ENCODE results near the gene CARMIL1.
"Not testable (repeated sequence)": the region's sequence is repeated elsewhere in the genome, so short reads cannot be mapped to it uniquely, and the experiment has no call there.

CARMIL1 gene

DNA sequence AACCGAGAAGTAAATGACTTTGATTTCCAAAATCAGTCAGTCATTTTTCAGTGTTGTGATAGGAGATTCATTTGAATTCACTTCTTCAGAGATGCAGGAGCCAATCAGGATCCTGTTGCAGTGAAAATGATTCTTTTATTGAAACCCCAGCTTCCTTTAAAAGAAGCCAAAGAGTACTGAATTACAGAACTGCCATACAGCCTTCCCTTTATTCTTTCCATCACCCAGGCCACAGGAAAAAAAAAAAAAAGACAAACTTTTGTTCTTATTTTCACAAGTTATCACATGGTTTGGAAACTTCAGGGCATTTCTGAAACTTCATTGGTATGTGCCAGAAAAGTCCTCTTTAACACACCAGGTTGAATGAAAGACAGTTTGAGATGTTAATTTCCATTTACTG is 1.8 kb upstream of the CARMIL1 start:
- DNase-seq (ENCODE audit: low read depth), result no peak

DNA sequence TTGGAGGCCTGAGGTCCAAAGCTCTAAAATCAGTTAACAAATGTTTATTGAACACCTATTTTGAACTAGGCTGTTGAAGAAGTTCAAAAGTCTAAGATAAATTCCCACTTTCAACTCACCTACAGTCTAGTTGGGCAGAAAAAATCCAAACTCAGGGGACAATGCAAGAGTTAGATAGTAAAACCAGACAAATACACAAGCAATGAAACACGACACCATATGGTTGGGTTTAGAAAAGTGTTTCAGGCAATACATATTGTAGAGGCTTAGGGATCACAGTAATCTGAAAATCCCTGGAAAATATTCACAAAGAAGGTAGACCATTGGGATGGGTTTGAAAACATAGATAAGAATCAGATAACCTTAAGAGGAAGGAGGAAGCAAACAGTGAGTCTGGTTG is 1.3 kb upstream of the CARMIL1 start:
- DNase-seq (ENCODE audit: low read depth), result no peak

DNA sequence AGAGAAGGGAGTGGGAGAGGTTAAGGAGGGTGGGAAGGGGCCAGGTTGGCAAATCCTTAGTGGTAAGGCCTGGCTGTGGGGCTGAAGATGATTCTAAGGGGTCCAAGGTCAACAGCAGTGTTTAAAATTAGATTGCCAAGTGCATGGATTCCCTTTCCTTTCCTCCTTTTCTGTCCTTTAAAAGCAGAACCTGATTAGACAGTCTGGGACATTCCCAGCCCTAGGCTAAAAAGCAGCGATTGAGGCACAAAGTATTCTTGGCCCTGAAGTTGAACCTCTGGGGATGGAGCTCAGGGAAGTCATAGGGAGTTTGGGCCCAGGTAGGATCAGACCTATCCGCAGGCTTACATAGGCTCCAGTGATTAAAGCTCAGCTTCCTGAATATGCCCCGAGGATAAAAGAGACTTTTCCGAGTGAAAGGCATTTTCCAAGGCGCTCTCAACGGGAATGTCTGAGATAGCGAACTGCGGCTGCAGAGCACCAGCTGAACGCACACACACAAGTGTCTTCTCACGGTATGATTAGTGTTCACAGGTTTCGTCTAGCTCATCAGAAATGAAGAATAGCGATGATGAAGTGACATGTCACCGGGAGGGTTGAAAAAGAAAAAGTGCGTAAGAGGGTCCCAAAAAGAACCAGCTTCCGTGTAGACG is 787 bp upstream of the CARMIL1 start:
- DNase-seq (ENCODE audit: low read depth), result peak; percentile 44

DNA sequence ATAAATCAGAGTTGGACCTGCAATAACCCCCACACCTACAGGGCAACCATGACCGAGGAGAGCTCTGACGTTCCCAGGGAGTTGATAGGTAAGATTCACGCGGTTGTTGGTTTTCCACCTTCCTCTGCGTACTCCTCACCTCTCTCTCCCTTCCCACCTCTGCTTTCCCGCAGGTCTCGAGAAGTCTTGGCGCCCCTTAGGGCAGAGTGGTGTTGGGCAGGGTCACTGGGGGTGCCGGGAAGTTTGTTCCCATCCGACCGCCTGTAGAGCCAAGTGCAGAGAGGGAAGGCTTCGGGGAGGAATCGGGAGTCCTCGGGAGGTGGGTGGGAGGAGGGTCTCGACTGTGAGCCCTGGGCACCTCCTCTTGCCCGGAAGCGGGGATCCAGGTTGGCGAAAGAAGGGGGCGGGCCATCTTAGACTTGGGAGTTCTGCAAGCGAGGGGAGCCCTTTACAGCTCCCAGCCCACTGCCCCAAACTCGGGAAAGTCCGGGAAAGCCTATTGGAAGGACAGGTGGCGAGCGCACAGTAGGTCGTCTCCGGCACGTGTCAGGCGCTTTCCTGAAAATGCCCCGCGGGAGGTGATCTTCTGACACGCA is 672 bp downstream of the CARMIL1 start:
- peak; percentile 2 for DNase-seq (ENCODE audit: low read depth)

DNA sequence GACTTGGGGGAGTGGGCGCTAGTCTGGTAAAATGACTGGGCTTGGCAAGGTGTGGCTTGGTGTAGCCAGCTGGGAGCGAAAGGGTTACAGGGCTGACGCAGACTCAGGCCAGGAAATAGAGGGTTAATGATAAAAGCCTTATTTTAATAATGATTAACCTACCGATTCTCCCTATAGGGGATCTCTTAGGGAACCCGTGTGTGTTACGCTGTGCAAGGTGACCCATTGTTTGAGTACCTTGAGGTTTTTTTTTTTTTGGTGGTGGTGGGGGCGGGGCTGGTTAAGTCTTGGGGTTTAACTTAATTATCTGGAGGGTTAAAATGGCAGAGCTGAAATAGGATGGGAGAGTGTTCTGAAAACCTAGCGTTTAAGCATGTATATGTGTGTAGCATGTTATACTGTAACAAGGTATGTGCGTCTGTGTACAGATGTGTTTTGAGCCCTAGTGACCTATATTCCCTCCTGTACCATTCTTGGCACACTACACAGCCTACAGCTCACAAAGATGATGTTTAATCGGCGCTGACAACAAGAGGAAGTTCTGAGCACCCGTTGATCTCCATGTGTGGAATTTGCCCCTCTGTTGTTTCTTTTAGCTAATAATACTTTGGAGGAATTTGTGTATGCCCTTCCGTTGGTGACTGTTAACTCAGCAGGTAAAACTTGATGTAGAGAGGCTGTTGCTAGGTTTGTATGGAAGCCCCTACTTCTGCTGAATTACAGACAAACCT is 1.3 kb downstream of the CARMIL1 start:
- no peak for DNase-seq (ENCODE audit: low read depth)

DNA sequence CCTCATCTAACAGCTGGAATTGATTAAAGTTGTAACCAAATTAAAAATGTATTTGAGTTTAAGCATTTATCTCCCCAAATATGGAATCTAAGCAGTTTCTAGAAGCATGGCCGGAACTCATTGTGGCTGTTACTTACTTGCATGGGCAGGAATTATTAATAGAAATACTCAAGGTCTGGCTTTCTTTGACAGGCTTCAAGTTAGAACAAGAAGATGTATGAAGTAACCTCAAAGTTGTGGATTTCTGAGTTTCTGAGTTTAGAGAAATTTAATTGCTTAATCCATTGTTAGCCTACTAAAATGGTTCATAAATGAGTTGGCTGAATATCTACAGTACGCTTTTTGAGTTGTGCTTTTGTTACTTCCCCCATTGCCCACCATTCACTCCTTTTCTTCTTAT is 7.7 kb downstream of the CARMIL1 start:
- no peak for DNase-seq (ENCODE audit: low read depth)

DNA sequence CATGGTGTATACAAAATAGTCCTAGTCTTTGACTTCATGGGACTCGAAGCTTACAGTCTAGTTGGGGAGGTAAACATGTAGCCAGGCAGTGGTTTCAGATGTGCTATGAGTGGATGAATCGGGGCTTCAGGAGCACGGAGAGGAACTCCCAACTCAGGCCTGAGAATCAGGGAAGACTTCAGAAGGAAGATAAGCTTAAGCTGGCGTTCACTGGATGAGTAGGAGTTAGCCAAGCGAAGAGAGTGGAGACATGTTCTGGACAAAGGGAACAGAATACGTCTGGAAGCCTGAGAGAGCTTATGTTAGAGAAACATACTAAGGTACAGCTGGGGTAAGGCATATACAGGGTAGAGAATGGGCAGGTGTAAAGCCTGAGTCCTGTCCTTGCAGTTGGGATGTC is 8.8 kb downstream of the CARMIL1 start:
- DNase-seq (ENCODE audit: low read depth), result no peak

DNA sequence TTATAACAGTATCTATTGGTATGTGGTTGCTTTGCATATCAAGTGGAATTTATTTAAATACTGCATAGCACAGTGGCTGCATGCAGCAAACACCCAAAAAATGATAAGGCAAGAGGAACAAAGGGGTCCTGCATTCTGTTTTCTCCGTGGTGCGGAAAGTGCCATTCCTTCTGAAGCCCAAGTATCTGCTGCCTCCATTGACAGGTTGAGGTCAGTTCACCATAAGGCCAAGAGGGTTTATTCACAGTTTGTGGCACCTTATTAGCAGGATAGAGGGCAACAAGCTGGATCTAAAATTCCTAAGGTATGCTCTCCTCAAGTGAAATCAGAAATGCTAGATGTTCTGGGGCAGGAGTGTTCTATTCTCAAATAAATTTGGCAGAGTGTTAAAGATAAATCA is 9.3 kb downstream of the CARMIL1 start:
- DNase-seq (ENCODE audit: low read depth), result no peak

DNA sequence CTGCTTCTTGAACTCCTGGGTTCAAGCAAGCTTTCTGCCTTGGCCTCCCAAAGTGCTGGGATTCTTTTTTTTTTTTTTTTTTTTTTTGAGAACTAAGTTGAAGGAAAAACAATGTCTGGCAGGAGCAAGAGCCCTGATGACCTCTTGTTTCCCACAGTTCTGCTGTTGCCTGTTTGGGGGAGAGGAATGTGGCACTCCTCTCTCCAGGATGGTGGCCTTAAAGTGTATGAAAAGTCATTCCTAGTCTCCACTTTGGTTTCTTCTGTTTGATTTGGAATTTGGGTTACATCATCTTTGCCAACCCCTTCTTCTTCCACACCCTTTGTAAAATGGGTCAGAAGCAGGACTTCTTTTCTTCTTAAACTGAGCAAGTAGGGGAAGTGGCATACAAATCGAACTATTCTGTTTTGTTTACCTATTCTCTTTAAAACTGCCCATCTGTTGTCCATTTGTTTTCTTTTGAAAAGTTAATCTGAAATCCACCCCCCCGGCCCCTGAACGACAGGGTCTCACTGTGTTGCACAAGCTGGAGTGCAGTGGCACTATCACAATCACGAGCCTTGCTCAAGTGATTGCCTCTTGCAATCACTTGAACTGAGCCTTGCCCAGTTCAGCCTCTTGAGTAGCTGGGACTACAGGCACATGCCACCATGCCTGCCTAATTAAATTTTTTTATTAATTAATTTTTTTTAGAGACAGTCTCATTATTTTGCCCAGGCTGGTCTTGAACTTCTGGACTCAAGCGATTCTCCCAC is 11.3 kb downstream of the CARMIL1 start:
- no peak for DNase-seq (ENCODE audit: low read depth)

DNA sequence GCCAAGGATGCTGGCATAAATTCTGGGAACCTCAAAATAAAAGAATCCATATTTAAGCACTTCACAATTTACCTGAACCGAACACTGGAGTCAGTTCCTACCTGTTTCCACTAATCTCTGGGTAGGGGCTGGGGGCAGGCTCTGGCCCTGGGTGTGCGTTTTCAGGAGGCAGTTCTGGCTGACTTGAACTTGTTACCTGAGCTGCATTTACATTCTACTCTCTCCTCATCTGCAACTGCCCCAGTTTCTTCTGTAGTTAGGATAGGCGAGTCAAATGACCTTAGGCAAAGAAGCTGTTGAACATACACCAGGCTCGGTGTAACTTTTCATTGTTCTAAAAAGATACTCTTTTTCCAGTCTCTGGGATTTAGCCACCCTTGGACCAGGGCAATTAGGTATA is 13.2 kb downstream of the CARMIL1 start:
- DNase-seq (ENCODE audit: low read depth), result no peak

DNA sequence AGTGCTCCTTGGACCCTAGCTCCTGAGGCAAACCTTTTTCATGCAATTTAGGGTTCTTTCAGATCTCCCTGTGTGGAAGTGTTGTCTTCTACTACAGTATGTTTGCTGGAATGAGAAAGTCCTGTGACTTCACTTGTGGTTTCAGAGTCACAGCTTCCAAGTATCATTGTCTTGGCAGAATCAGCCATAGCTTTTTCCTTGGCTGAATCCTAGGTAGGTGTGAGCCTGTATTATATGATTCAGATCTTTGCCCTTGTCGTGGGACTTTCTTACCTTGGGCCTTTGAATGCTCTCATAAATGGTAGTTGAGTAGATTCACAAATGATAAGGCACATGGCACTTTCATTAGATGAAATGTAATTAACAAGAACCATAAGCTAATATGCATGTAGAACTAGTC is 16.5 kb downstream of the CARMIL1 start:
- no peak for DNase-seq (ENCODE audit: low read depth)

DNA sequence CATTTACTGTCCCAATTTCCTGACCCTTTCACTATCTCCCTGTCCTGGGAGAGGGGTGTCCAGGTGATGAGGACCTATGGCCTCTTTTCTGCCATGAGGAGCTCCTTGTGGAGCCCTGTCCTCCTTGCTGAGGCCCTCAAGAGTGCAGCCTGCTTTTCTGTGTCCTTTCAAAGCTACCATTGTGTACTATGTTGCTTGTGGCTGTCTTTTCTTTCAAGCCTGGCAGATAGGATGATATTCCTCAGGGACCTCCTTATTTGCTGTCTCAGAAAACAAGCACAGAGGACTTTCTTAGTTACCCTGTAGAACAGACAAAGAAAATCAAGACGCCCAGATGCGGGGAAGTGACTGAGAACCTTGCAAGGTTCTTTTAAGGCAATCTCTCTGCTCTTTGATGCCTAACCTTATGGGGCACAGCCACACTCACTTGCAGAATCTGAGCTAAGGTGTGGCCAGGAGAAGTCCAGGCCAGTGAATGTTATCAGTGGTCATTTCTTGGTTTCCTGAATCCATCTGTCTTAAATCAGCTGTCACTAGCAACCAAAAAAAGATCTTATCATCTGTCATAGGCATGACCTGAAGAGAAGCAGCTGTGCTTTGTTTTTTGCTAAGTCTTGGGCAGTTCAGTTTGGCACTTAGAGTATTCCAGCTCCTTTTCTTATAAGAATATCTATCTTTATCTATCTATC is 17.2 kb downstream of the CARMIL1 start:
- DNase-seq (ENCODE audit: low read depth), result no peak

DNA sequence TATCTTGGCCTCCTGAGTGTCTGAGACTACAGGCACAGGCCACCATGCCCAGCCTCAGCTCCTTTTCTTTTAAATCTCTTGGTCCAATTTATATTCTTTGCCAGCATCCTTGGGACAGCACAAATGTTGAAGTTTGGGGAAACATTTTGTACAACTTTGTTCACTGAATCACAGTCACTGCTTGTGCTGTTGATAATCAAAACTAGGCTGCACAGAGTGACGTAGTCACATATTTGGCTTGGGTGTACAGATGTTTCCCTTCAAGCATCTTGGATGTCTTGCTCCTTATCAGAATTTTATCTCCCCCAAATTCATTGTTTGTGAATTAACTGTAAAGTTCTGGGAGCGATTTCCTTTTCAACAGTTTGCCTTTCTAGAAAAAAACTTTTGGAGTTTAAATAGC is 17.9 kb downstream of the CARMIL1 start:
- no peak for DNase-seq (ENCODE audit: low read depth)

DNA sequence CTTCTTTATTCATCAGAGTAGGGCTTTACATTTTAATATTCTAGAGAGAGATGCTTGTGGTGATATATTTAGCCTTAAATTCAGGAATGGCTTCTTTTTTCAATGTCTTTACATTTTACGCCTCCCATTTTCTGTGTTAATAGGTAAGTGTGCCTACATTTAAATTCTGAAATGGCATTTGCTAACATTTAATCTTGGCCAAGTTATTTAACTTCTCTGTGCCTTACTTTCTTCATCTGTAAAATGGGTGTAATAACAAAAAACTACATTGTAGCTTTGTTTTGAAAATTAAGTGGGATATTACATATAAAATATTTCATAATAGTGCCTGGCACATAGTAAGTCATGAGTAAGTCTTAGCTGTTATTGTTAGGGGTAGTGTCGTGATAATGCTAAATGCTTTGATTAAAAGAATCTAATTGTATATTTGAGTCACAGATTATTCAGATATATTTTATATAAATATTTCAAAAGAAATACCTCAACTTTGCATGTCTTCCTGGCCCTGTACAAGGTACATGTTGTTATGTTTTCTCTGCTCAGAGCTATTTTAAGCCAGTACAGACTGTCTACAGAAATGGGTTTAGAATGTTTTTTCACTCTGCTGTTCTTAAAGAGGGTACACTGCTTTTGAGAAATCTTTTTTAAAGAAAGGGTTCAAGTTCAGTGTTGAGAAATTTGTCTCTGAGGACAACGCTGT is 18.8 kb downstream of the CARMIL1 start:
- no peak for DNase-seq (ENCODE audit: low read depth)

DNA sequence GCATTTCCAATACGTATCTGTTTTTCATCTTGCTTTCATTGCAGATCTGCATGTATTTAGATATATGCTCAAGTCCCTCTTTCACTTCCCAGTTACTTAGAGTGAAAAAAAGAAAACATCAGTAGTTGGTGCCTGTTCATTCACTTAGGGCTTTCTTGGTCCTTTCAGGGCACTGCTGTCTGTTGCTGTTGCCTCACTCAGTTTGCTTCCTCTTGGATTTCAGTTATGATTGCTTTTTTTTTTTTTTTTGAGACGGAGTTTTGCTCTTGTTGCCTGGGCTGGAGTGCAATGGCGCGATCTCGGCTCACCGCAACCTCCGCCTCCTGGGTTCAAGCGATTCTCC is 19.3 kb downstream of the CARMIL1 start:
- DNase-seq (ENCODE audit: low read depth), result not testable (repeated sequence)

DNA sequence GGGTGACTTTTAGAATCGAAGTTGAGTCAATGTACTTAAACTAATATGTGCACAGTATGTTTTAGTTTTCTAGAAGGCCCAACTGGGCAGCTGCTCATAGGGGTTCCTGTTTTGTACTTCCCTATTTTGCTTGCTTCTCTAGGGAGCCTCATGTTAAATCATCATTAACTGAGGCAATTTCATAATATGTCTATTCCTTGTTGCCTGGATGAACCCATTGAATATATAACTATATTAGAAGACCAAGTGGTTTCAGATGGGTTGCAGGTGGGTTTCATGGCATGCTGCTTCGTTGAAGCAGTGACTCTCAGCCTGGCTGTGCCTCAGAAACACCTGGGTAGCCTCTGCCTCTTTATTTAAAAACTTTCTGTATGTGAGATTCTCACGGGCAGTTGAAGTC is 22.2 kb downstream of the CARMIL1 start:
- DNase-seq (ENCODE audit: low read depth), result no peak

DNA sequence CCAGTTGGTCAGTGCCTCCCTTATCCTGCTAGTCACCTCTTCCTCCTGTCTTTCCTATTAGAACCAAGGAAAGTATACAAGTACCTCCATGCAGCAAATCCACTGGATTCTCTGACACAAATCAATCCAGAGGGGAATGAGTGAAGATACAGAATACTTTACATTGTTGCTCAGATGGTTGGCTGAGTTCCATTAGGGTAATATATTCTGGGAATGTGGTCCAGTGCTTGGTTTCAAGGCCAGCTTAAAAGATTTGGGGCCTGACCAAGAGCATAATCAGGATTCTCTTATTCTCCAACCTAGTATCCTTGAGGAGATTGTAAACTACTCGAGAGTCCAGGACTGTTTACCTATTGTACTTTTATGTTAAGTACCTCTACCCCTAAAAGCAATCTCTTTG is 23.0 kb downstream of the CARMIL1 start:
- no peak for DNase-seq (ENCODE audit: low read depth)

DNA sequence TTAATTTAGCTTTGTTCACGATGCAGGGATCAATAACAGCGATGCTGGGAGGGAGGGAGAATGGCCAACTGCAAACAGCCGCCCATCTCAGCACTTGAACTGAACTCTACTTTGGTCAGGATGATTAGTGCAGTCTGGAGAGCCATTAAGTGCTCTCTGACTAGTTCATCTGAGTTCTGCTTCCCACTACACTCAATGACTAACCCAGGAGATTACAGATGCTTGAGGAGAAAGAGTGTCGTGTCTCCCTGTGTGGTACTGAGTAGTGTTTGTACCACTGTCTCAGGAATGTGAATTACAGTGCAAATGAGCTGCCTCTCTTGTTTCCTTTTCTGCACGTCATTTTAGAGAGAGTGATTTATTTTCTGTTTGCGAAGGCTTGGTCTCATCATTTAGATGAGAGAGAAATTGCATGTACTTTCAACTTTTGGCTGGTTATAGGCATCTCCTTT is 23.5 kb downstream of the CARMIL1 start:
- DNase-seq (ENCODE audit: low read depth), result peak; percentile 42

DNA sequence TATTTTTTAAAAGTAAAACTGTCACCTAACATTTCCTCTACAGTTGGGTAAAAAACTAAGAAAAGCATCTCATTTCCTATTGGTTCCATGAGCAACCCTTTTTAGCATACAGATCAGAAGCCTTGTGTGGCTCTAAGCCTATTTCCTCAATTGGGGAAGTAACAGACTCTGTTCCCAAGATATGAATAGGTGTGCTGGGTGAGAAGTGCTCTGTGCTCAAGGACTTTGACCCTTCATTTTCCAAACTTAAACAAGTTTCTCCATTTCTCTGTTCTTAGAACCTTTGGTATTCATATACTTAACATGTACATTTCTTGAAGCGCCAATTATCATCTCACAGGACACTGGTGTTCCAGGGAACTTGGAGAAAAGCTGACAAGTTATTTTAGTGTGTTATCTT is 24.1 kb downstream of the CARMIL1 start:
- no peak for DNase-seq (ENCODE audit: low read depth)

DNA sequence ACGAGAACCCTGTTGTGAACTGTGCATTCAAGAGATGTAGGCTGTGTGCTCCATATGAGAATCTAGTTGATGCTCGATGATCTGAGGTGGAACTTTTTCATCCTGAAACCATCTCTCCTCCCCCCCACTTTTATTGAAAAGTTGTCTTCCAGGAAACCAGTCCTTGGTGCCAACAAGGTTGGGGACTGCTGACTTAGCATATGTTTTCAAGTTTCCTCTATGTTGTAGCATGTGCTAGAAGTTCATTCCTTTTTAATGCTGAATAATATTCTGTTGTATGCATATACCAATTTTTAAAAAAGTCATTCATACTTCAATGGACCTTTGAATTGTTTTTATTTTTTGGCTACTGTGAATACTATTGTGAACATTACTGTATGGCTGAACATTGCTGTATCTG is 27.2 kb downstream of the CARMIL1 start:
- no peak for DNase-seq (ENCODE audit: low read depth)

DNA sequence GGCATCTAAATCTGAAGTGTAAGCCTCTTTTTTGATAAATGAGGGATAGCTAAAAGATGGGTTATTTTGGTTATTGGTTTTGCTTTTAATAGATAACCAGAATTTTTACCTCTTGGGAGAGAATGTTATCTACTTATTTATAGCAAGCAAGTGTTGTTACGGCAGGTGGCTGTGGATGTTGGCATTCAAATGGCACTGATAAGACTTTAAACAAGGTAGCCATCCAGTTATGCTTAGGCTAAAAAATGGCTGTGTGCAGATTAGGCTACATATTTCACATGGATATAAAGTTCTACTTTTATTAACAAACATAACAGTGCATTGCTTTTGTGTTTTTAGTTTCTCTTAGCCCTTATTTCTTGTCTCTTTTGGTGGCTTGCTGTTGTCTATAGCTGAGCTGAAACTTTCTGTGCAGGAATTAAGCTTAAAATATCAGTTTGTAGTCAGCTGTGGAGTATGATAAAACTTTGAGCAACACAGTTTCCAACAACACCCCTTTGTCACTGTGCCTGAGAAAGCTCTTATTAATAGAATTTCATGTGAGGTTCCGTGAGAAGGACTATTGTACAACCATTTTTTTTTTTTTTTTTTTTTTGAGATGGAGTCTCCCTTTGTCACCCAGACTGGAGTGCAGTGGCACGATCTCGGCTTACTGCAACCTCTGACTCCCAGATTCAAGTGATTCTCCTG is 28.8 kb downstream of the CARMIL1 start:
- DNase-seq (ENCODE audit: low read depth), result no peak

Measured in ELR (cell line).